Activated CD8-positive, alpha-beta T cell treated with anti-CD3 and anti-CD28 coated beads for 36 hours (primary cell): ENCODE measurements around the gene CST1. TPM values are rescaled to one million over a fixed set of nuclear protein-coding genes. Genes with fewer than 3 reads are reported as not detected.
"Not testable (repeated sequence)": the region's sequence is repeated elsewhere in the genome, so short reads cannot be mapped to it uniquely, and the experiment has no call there.

Experiments used
- ATAC-seq: fragments of 200-7000 bp; cut with Tn5 transposase; one replicate; pipeline ENCODE4 v1.10.0; 2021; ENCODE audit warnings: mild to moderate bottlenecking, moderate library complexity
- CTCF ChIA-PET: fragments of 350-600 bp; sonication (Branson Sonifier 250); formaldehyde crosslinking; loops from one replicate; lab custom pipeline; 2021; ENCODE audit warnings: antibody characterized with exemption; lab: Charles Lee
- POLR2A ChIA-PET: fragments of 350-600 bp; sonication (Branson Sonifier 250); formaldehyde crosslinking; loops from one replicate; lab custom pipeline; 2021; ENCODE audit warnings: antibody characterized with exemption; lab: Charles Lee
- DNase-seq: peaks from one replicate; pipeline ENCODE4 v3.0.0-alpha.2; 2020
- H3K27ac Mint-ChIP-seq: one replicate; pipeline ENCODE4 v1.8.0; 2021; ENCODE audit warnings: mild to moderate bottlenecking, mixed read lengths
- H3K27me3 Mint-ChIP-seq: one replicate; pipeline ENCODE4 v1.8.0; 2021; ENCODE audit warnings: mixed read lengths
- H3K36me3 Mint-ChIP-seq: one replicate; pipeline ENCODE4 v1.8.0; 2021; ENCODE audit warnings: low read depth, mixed read lengths
- H3K4me1 Mint-ChIP-seq: one replicate; pipeline ENCODE4 v1.8.0; 2021; ENCODE audit warnings: low read depth, mixed read lengths
- H3K4me3 Mint-ChIP-seq: one replicate; pipeline ENCODE4 v1.8.0; 2021; ENCODE audit warnings: mild to moderate bottlenecking, moderate library complexity, mixed read lengths
- H3K9me3 Mint-ChIP-seq: one replicate; pipeline ENCODE4 v1.8.0; 2021; ENCODE audit warnings: mixed read lengths
- CTCF ChIP-seq: fragments of 200-600 bp; IDR thresholded peaks from one replicate; pipeline ENCODE4 v1.8.0; 2022; ENCODE audit warnings: antibody characterized with exemption, mild to moderate bottlenecking
- intact Hi-C: fragments of 100-400 bp; cut with micrococcal nuclease; formaldehyde crosslinking; loops from one replicate; pipeline ENCODE4 v1.10.0; 2022
- total RNA-seq, 2 experiments: library from RNA; stranded (reverse); gene quantifications; one replicate each; pipeline ENCODE4 v1.2.3, GENCODE V29; 2021

Gene CST1
- total RNA-seq, 2 experiments from 2014 or later, result not detected

GRCh38 chr20:23765578-23765977 is 14.8 kb upstream of the CST1 start:
- H3K9me3 Mint-ChIP-seq, result no peaks in the 10 kb centered on the region
- H3K4me3 Mint-ChIP-seq, result no peak overlapping the region
- DNase-seq (no peak), ATAC-seq (no peak)
- TF ChIP-seq CTCF, result no peak
- CTCF ChIA-PET, result no interaction called here
- H3K27me3 Mint-ChIP-seq, result peaks cover 5% of the 10 kb centered on the region
- H3K27ac Mint-ChIP-seq, result no peak overlapping the region
- no peaks in the 10 kb centered on the region for H3K36me3 Mint-ChIP-seq
- no peaks in the 10 kb centered on the region for H3K4me1 Mint-ChIP-seq
- POLR2A ChIA-PET, result no interaction called here
- intact Hi-C loops, result no loop called here

- DNase-seq, CTCF ChIA-PET, H3K4me1 Mint-ChIP-seq, ATAC-seq, intact Hi-C loops, H3K9me3 Mint-ChIP-seq, H3K27ac Mint-ChIP-seq, H3K27me3 Mint-ChIP-seq, H3K36me3 Mint-ChIP-seq, H3K4me3 Mint-ChIP-seq: not testable (repeated sequence)
- POLR2A ChIA-PET, result interaction anchor here (0.6 kb wide), 1 partner anchor 409 kb away, joined by 3 read pairs; no protein-coding TSS in a partner anchor
Observed at GRCh38 chr20:23764630-23765029, 13.9 kb upstream of the CST1 start.

- POLR2A ChIA-PET, result no interaction called here
- Mint-ChIP-seq H3K27me3 (peaks cover 5% of the 10 kb centered on the region), H3K4me3 (no peak overlapping the region), H3K4me1 (no peaks in the 10 kb centered on the region), H3K27ac (no peak overlapping the region), H3K36me3 (no peaks in the 10 kb centered on the region), H3K9me3 (no peaks in the 10 kb centered on the region)
- DNase-seq (no peak), ATAC-seq (no peak)
- intact Hi-C loops, result no loop called here
- no peak for TF ChIP-seq CTCF
- CTCF ChIA-PET, result no interaction called here
Observed at GRCh38 chr20:23763345-23763744, 12.6 kb upstream of the CST1 start.

GRCh38 chr20:23759306-23759940 is 8.7 kb upstream of the CST1 start:
- ATAC-seq, result no peak
- Mint-ChIP-seq H3K27me3 (peaks cover 9% of the 10 kb centered on the region), H3K9me3 (no peaks in the 10 kb centered on the region), H3K4me1 (no peaks in the 10 kb centered on the region), H3K36me3 (no peaks in the 10 kb centered on the region), H3K27ac (no peak overlapping the region), H3K4me3 (no peak overlapping the region)
- DNase-seq, result no peak
- no peak for TF ChIP-seq CTCF
- ChIA-PET POLR2A (no interaction called here), CTCF (no interaction called here)
- intact Hi-C loops, result no loop called here

- H3K4me1 Mint-ChIP-seq, H3K27me3 Mint-ChIP-seq, H3K27ac Mint-ChIP-seq, H3K4me3 Mint-ChIP-seq, POLR2A ChIA-PET, ATAC-seq, H3K36me3 Mint-ChIP-seq, intact Hi-C loops, DNase-seq, CTCF ChIA-PET, H3K9me3 Mint-ChIP-seq: not testable (repeated sequence)
Observed at GRCh38 chr20:23756792-23757191, 6.1 kb upstream of the CST1 start.

- ATAC-seq, DNase-seq: not testable (repeated sequence)
Observed at GRCh38 chr20:23755131-23755611, 4.4 kb upstream of the CST1 start.

More at GRCh38 chr20:23755131-23755611, 4.4 kb upstream of the CST1 start:
- H3K36me3 Mint-ChIP-seq, H3K27me3 Mint-ChIP-seq, H3K27ac Mint-ChIP-seq, H3K4me1 Mint-ChIP-seq, POLR2A ChIA-PET, CTCF ChIA-PET, H3K9me3 Mint-ChIP-seq, intact Hi-C loops, H3K4me3 Mint-ChIP-seq: not testable (repeated sequence)
